H1 (cell line): ENCODE data around the gene KRTAP20-4. TPM values are rescaled to one million over a fixed set of nuclear protein-coding genes. Genes with fewer than 3 reads are reported as not detected.

Experiments
- CTCF ChIA-PET: fragments of 300-600 bp; sonication (Branson Sonifier 250); formaldehyde crosslinking; loops from one replicate; lab custom pipeline; 2021; ENCODE audit not compliant: partially characterized antibody; lab: Charles Lee
- POLR2A ChIA-PET: fragments of 300-600 bp; sonication (Branson Sonifier 250); formaldehyde crosslinking; loops from one replicate; lab custom pipeline; 2021; ENCODE audit warnings: inconsistent platforms; ENCODE audit not compliant: partially characterized antibody; lab: Charles Lee
- DNase-seq, 2 experiments: peaks; one replicate each; pipeline versions ENCODE4 v3.0.0 to v3.0.0-alpha.2; 2010 to 2022; ENCODE audit warnings: low spot score in 2 of 2, low read depth in 1 of 2, mixed read lengths in 1 of 2
- FAIRE-seq: peaks from 2 replicates; lab custom pipeline; 2011; peaks lifted over from hg19 to GRCh38; lab: Jason Lieb, UNC
- H2AFZ ChIP-seq: 2 replicates; pipeline ENCODE4 v1.8.1; 2012; ENCODE audit warnings: low read length, inconsistent platforms
- H2AK5ac ChIP-seq: 2 replicates; pipeline ENCODE4 v1.6.1; 2013; ENCODE audit warnings: low read depth, low read length
- H2BK120ac ChIP-seq: replicated peaks from 2 replicates; pipeline ENCODE3; 2013; ENCODE audit warnings: low read depth, low read length, inconsistent platforms
- H2BK12ac ChIP-seq: 2 replicates; pipeline ENCODE4 v1.6.1; 2013; ENCODE audit warnings: low read depth, low read length
- H2BK15ac ChIP-seq: 2 replicates; pipeline ENCODE4 v1.6.1; 2013; ENCODE audit warnings: low read length
- H2BK20ac ChIP-seq: 2 replicates; pipeline ENCODE4 v1.6.1; 2013; ENCODE audit warnings: low read length
- H2BK5ac ChIP-seq: 2 replicates; pipeline ENCODE4 v1.6.1; 2013; ENCODE audit warnings: low read depth, low read length
- H3K14ac ChIP-seq: 2 replicates; pipeline ENCODE4 v1.6.1; 2013; ENCODE audit warnings: inconsistent platforms; ENCODE audit not compliant: insufficient read length
- H3K18ac ChIP-seq: 2 replicates; pipeline ENCODE4 v1.6.1; 2013; ENCODE audit warnings: low read length; ENCODE audit errors: extremely low read depth
- H3K23ac ChIP-seq: 2 replicates; pipeline ENCODE4 v1.6.1; 2013; ENCODE audit warnings: inconsistent platforms; ENCODE audit not compliant: insufficient read length
- H3K23me2 ChIP-seq: 2 replicates; pipeline ENCODE4 v1.6.1; 2013; ENCODE audit warnings: low read depth, low read length
- H3K27ac ChIP-seq: 2 replicates; pipeline ENCODE4 v1.6.1; 2011; ENCODE audit warnings: low read depth, low read length, inconsistent platforms
- H3K27me3 ChIP-seq, 4 experiments: replicated peaks in 1 of 4; 1 replicate in 1 of 4; 2 replicates in 3 of 4; pipeline versions ENCODE4 v1.6.1 to v1.8.1; 2011 to 2013; ENCODE audit warnings: low read length in 3 of 4, mild to moderate bottlenecking in 3 of 4, inconsistent platforms in 2 of 4, mixed read lengths in 2 of 4, moderate library complexity in 1 of 4; ENCODE audit not compliant: control insufficient read depth in 3 of 4, insufficient read depth in 3 of 4; ENCODE audit errors: extremely low read depth in 1 of 4
- H3K36me3 ChIP-seq, 4 experiments: 2 replicates each; pipeline versions ENCODE4 v1.6.1 to v1.8.1; 2011 to 2013; ENCODE audit warnings: mild to moderate bottlenecking in 4 of 4, low read length in 3 of 4, moderate library complexity in 2 of 4, control low read depth in 1 of 4, inconsistent platforms in 1 of 4; ENCODE audit not compliant: insufficient read depth in 4 of 4, control insufficient read depth in 2 of 4
- H3K4ac ChIP-seq: replicated peaks from 2 replicates; pipeline ENCODE3; 2013; ENCODE audit warnings: low read length, low read depth, mixed read lengths, inconsistent platforms; ENCODE audit not compliant: insufficient read length
- H3K4me1 ChIP-seq, 4 experiments: replicated peaks in 1 of 4; 1 replicate in 1 of 4; 2 replicates in 3 of 4; pipeline versions ENCODE4 v1.6.1 to v1.8.1; 2011 to 2013; ENCODE audit warnings: low read length in 3 of 4, inconsistent platforms in 2 of 4, mixed read lengths in 1 of 4; ENCODE audit not compliant: insufficient read depth in 4 of 4, control insufficient read depth in 3 of 4
- H3K4me2 ChIP-seq, 2 experiments: 2 replicates each; pipeline versions ENCODE4 v1.6.1 to v1.8.1; 2011 to 2013; ENCODE audit warnings: low read depth in 2 of 2, low read length in 2 of 2, control low read depth in 1 of 2, inconsistent platforms in 1 of 2, mild to moderate bottlenecking in 1 of 2; ENCODE audit not compliant: insufficient read depth in 1 of 2
- H3K4me3 ChIP-seq, 4 experiments: fragments of 200-600, 300-600 bp in 1 of 4; sonication (generic), shearing (Covaris generic), sonication (Bioruptor Twin) in 1 of 4; 2 replicates each; pipeline versions ENCODE4 v1.5.1 to v1.8.1; 2011 to 2016; ENCODE audit warnings: low read length in 4 of 4, low read depth in 3 of 4, control low read depth in 2 of 4, inconsistent platforms in 2 of 4, mild to moderate bottlenecking in 2 of 4, mixed read lengths in 1 of 4, moderate library complexity in 1 of 4; ENCODE audit not compliant: insufficient read depth in 2 of 4; ENCODE audit errors: extremely low read depth in 1 of 4
- H3K56ac ChIP-seq: replicated peaks from 2 replicates; pipeline ENCODE3; 2013; ENCODE audit warnings: low read depth, mild to moderate bottlenecking, mixed read lengths, low read length, inconsistent platforms; ENCODE audit not compliant: insufficient read length
- H3K79me1 ChIP-seq: 2 replicates; pipeline ENCODE4 v1.6.1; 2013; ENCODE audit warnings: low read depth, low read length, control low read depth
- H3K79me2 ChIP-seq, 2 experiments: 2 replicates each; pipeline versions ENCODE4 v1.6.1 to v1.8.1; 2012 to 2013; ENCODE audit warnings: low read length in 2 of 2, mild to moderate bottlenecking in 2 of 2, inconsistent platforms in 1 of 2; ENCODE audit not compliant: insufficient read depth in 2 of 2, control insufficient read depth in 1 of 2
- H3K9ac ChIP-seq, 4 experiments: replicated peaks in 1 of 4; 1 replicate in 1 of 4; 2 replicates in 3 of 4; pipeline versions ENCODE4 v1.6.1 to v1.8.1; 2011 to 2013; ENCODE audit warnings: low read depth in 3 of 4, low read length in 3 of 4, control low read depth in 2 of 4, mild to moderate bottlenecking in 2 of 4, moderate library complexity in 2 of 4, inconsistent platforms in 1 of 4; ENCODE audit errors: extremely low read depth in 1 of 4
- H3K9me3 ChIP-seq, 2 experiments: 2 replicates each; pipeline versions ENCODE4 v1.6.1 to v1.8.1; 2012 to 2013; ENCODE audit warnings: mild to moderate bottlenecking in 2 of 2, moderate library complexity in 2 of 2, control low read depth in 1 of 2, inconsistent platforms in 1 of 2, low read depth in 1 of 2, low read length in 1 of 2, mixed read lengths in 1 of 2; ENCODE audit not compliant: insufficient read depth in 2 of 2
- H4K20me1 ChIP-seq, 2 experiments: replicated peaks in 1 of 2; 2 replicates each; pipeline versions ENCODE3 to v1.8.1; 2011 to 2013; ENCODE audit warnings: inconsistent platforms in 2 of 2, low read length in 2 of 2, mild to moderate bottlenecking in 1 of 2; ENCODE audit not compliant: insufficient read depth in 2 of 2, control insufficient read depth in 1 of 2
- H4K5ac ChIP-seq: 2 replicates; pipeline ENCODE4 v1.6.1; 2013; ENCODE audit warnings: low read length, low read depth, mixed read lengths, inconsistent platforms; ENCODE audit not compliant: insufficient read length
- H4K8ac ChIP-seq: 2 replicates; pipeline ENCODE4 v1.8.0; 2013; ENCODE audit warnings: mild to moderate bottlenecking, moderate library complexity, low read length, inconsistent platforms; ENCODE audit not compliant: insufficient read depth; ENCODE audit errors: extremely low read depth
- H4K91ac ChIP-seq: replicated peaks from 2 replicates; pipeline ENCODE3; 2013; ENCODE audit warnings: low read length, mixed read lengths, inconsistent platforms; ENCODE audit not compliant: insufficient read length
- CBX8 ChIP-seq: fragments of 300-800, 300-1000 bp; sonication (generic); IDR thresholded peaks from 2 replicates; pipeline ENCODE4 v1.7.1; 2016; ENCODE audit warnings: low read depth, low read length, borderline replicate concordance
- FOSL1 ChIP-seq: IDR thresholded peaks from 2 replicates; pipeline ENCODE4 v1.6.1; 2011; ENCODE audit warnings: mild to moderate bottlenecking, low read depth, low read length, moderate library complexity; ENCODE audit not compliant: insufficient read depth
- HDAC6 ChIP-seq: IDR thresholded peaks from one replicate; pipeline ENCODE4 v1.7.1; 2012; ENCODE audit warnings: low read depth, mild to moderate bottlenecking, inconsistent platforms, low read length, moderate library complexity
- TAF1 ChIP-seq: IDR thresholded peaks from 2 replicates; pipeline ENCODE4 v1.6.1; 2011; ENCODE audit warnings: mild to moderate bottlenecking, low read depth, low read length
- WGBS, 2 experiments: shearing (Covaris generic) in 1 of 2; methylation state at CpG; one replicate each; pipeline versions ENCODE4 v1.1.6 to v1.1.7; 2013 to 2015; ENCODE audit warnings: low lambda C conversion rate in 2 of 2, mixed read lengths in 2 of 2, inconsistent platforms in 1 of 2, low coverage in 1 of 2, missing lambda C conversion rate in 1 of 2; ENCODE audit not compliant: insufficient replicate concordance in 2 of 2, insufficient coverage in 1 of 2, insufficient read length in 1 of 2; ENCODE audit errors: extremely low coverage in 1 of 2, missing lambda C conversion rate in 1 of 2; 5-methylcytosine and 5-hydroxymethylcytosine counted together
- polyA plus RNA-seq, 7 experiments: library from polyadenylated mRNA; depleted of rRNA in 3 of 7; stranded (reverse) in 5 of 7; unstranded in 2 of 7; fragments of >200 nt in 5 of 7; fragments of 200-250 nt in 2 of 7; gene quantifications; 1 replicate in 5 of 7; 2 replicates in 1 of 7; 4 replicates in 1 of 7; pipeline versions ENCODE4 v1.2.1 to v1.2.3, GENCODE V29; 2011 to 2013; ENCODE audit warnings: missing spikeins in 2 of 7, mixed read lengths in 2 of 7
- total RNA-seq: library from RNA; stranded (reverse); fragmentation: NEBNext Ultra II Directional; extraction: Animal tissue kit (Norgen Biotek cat#: 25700); gene quantifications from 2 replicates; pipeline ENCODE4 v1.2.1, GENCODE V29; 2021

KRTAP20-4 gene
- total and polyA plus RNA-seq, 2 of the 8 experiments (the other 6 are each of a cell fraction or from before 2014, with no cell fraction given), result not detected

DNA sequence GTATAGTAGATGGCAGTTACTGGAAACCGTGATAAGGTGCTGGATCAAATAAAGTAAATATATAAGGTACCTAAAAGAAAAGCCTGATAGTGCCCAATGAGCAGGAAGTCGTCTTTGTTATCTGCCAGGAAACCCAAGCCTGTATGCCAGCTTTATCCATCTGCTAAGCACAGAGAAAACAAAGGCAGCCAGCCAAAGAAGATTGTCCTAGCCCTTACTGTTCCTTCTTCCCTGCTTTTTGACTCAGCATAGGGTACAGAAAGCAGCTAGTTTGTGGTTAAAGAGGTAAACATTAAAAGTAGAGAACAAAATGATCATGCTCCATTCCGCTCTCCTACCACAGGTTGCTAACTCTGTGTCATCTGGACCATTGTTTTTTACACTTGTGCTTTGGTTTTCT lies 40.3 kb upstream of the KRTAP20-4 start:
- Histone ChIP-seq H3K36me3 (no peaks in the 10 kb centered on the region), H3K56ac (no peak overlapping the region), H2AFZ (no peak overlapping the region), H3K4ac (no peak overlapping the region), H3K27me3 (no peaks in the 10 kb centered on the region), H3K4me3 (no peak overlapping the region), H2BK120ac (no peak overlapping the region), H4K8ac (no peak overlapping the region), H2AK5ac (no peak overlapping the region), H3K23me2 (no peaks in the 10 kb centered on the region), H3K18ac (no peak overlapping the region), H2BK5ac (no peak overlapping the region), H3K23ac (no peak overlapping the region), H3K79me2 (no peaks in the 10 kb centered on the region), H3K4me1 (no peaks in the 10 kb centered on the region), H3K27ac (no peak overlapping the region), H3K79me1 (no peaks in the 10 kb centered on the region), H2BK12ac (no peak overlapping the region), H2BK15ac (no peak overlapping the region), H4K5ac (no peak overlapping the region), H3K9me3 (no peaks in the 10 kb centered on the region), H3K9ac (no peak overlapping the region), H4K20me1 (no peaks in the 10 kb centered on the region), H3K14ac (no peak overlapping the region), H4K91ac (no peak overlapping the region), H3K4me2 (no peak overlapping the region), H2BK20ac (no peak overlapping the region)
- no peak for TF ChIP-seq HDAC6
- no peak for TF ChIP-seq TAF1
- no peak for TF ChIP-seq CBX8
- TF ChIP-seq FOSL1, result no peak
- ChIA-PET POLR2A (no interaction called here), CTCF (no interaction called here)
- DNase-seq, result no peak
- FAIRE-seq, result no peak
- WGBS, 2 experiments, result 87% methylated on average over 3 of the region's 3 CpGs; no CpG with 5 or more reads in 1 of the 2 experiments
